Skeletal muscle satellite cell (primary cell): ENCODE data around the gene NEK10. TPM values are rescaled to one million over a fixed set of nuclear protein-coding genes. Genes with fewer than 3 reads are reported as not detected.
A peak's percentile ranks its signal among the peaks of the same experiment; 100 is the strongest.
"Not testable (repeated sequence)": the region's sequence is repeated elsewhere in the genome, so short reads cannot be mapped to it uniquely, and the experiment has no call there.

Source experiments
- H3K27me3 ChIP-seq: 2 replicates; pipeline ENCODE4 v1.7.0; 2013; ENCODE audit warnings: low read length; ENCODE audit not compliant: control insufficient read depth, insufficient read depth
- H3K36me3 ChIP-seq: 2 replicates; pipeline ENCODE4 v1.7.0; 2013; ENCODE audit warnings: mild to moderate bottlenecking, control low read depth, low read length; ENCODE audit not compliant: insufficient read depth
- H3K4me1 ChIP-seq: 2 replicates; pipeline ENCODE4 v1.7.0; 2013; ENCODE audit warnings: low read length; ENCODE audit not compliant: control insufficient read depth, insufficient read depth
- H3K4me2 ChIP-seq: 2 replicates; pipeline ENCODE4 v1.7.0; 2013; ENCODE audit warnings: mild to moderate bottlenecking, low read length
- H3K4me3 ChIP-seq: 2 replicates; pipeline ENCODE4 v1.7.0; 2013; ENCODE audit warnings: low read length
- H3K9ac ChIP-seq: 2 replicates; pipeline ENCODE4 v1.7.0; 2013; ENCODE audit warnings: mild to moderate bottlenecking, low read depth, low read length, moderate library complexity
- H3K9me3 ChIP-seq: replicated peaks from 2 replicates; pipeline ENCODE4 v1.7.0; 2013; ENCODE audit warnings: mild to moderate bottlenecking, control low read depth, low read length
- total RNA-seq: library from RNA; depleted of rRNA; stranded (reverse); fragments of >200 nt; gene quantifications from 2 replicates; pipeline ENCODE4 v1.2.3, GENCODE V29; 2012; rRNA removed

Gene NEK10, protein sequence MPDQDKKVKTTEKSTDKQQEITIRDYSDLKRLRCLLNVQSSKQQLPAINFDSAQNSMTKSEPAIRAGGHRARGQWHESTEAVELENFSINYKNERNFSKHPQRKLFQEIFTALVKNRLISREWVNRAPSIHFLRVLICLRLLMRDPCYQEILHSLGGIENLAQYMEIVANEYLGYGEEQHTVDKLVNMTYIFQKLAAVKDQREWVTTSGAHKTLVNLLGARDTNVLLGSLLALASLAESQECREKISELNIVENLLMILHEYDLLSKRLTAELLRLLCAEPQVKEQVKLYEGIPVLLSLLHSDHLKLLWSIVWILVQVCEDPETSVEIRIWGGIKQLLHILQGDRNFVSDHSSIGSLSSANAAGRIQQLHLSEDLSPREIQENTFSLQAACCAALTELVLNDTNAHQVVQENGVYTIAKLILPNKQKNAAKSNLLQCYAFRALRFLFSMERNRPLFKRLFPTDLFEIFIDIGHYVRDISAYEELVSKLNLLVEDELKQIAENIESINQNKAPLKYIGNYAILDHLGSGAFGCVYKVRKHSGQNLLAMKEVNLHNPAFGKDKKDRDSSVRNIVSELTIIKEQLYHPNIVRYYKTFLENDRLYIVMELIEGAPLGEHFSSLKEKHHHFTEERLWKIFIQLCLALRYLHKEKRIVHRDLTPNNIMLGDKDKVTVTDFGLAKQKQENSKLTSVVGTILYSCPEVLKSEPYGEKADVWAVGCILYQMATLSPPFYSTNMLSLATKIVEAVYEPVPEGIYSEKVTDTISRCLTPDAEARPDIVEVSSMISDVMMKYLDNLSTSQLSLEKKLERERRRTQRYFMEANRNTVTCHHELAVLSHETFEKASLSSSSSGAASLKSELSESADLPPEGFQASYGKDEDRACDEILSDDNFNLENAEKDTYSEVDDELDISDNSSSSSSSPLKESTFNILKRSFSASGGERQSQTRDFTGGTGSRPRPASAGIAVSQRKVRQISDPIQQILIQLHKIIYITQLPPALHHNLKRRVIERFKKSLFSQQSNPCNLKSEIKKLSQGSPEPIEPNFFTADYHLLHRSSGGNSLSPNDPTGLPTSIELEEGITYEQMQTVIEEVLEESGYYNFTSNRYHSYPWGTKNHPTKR
- total RNA-seq: 18.8 and 20.3 TPM in 2 replicates

DNA sequence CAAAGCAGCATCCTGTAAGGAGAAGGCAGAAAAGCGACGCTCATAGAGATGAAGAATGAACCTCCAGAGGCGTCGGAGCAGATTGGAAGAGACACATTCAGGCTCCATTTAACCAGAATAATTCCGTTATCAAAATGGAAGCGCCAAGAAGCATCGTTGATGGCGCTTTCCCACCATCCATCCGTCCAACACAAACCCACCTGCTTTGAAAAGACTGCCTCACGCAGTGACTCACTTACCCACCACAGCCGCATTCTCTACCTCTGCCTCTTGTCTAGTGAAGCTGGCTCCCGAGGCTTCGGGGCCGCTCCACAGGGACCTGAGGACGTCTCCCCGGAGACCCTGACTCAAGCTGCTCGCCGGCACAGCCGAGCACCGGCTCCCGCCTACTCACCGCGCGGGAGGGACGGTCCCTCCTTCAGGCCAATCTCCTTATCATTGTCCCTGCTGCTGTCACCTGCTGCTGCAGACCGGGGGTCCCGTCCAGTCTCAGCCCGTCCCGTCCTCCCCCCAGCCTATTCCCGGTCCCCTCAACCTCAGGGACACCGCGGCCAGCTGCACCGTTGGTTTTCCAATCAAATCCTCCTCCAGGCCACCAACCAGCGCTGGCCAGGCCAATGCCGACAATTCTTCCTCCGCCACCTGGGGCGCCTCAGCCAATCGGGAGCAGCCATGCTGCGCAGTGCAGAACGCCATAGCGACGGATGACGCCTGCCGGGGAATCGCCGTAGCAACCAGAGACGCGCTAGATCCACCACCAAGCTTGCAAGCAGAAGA is at the start of gene NEK10:
TSS of gene NEK10 (minus strand) at position 553 of the 777 bp plus-strand sequence. CDS start 16,501 bp downstream, outside the sequence.
- Histone ChIP-seq H3K4me1 (no peaks in the 10 kb centered on the region), H3K9ac (no peak within 1 kb of the TSS), H3K9me3 (no peaks in the 10 kb centered on the region), H3K4me2 (peak within 1 kb of the TSS; percentile 68), H3K36me3 (peaks cover 36% of the 10 kb centered on the region), H3K4me3 (peak within 1 kb of the TSS; percentile 58), H3K27me3 (no peaks in the 10 kb centered on the region)

DNA sequence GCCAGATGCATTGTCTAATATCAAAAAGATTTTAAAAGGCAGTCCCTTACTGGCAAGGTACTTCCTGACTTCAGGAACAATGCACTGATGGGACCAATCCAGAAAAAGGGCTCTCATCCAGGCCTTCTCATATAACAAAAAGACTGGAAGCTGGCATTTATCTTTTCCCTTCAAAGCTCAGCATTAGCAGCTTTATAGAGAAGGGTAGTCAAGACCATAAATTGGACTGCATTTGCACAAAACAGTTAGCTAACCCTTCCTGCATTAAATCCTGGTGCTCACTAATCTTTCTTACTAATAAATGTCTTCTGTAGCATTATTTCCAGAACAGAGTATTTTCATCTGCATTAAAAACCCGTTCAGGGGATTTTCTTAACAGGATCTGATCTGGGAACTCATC is 46.0 kb upstream of the NEK10 start:
- Histone ChIP-seq H3K4me3 (no peak overlapping the region), H3K27me3 (no peaks in the 10 kb centered on the region), H3K36me3 (peaks cover 68% of the 10 kb centered on the region), H3K9ac (no peak overlapping the region), H3K4me1 (no peaks in the 10 kb centered on the region), H3K4me2 (no peak overlapping the region), H3K9me3 (no peaks in the 10 kb centered on the region)

DNA sequence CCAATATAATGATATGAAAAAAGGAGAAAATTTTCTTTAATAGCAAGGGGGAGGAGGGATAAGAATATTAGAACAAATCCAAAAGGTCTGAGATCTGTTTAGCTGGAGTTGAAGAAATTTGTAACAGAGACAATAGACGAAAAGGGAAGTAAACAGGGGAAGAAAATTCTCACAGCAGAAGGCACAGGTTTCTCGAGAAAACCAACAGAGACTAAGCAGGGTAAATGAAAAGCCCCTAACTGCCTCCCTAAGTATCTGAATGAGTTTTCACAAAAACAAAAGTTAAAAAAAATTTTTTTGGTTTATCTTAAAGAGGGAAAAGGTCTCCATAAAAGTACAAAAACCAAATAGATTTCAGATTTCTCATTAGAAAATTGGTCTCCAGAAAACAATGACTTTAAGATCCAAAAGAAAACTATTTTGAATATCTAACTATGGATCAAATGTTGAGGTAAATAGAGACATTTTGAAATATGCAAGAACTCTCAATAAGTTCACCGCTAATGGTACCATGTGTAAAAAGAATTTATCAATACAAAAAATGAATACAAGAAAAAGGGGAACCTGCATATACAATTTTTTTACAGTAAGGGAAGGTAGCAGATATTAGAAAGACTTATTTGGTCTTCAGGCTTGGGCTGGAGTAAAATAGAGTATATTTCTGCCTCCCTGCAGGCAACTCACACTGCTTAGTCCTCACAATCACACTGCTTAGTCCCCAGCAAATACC is 23.9 kb upstream of the NEK10 start:
- Histone ChIP-seq H3K4me1 (no peaks in the 10 kb centered on the region), H3K27me3 (no peaks in the 10 kb centered on the region), H3K9ac (no peak overlapping the region), H3K4me2 (no peak overlapping the region), H3K4me3 (no peak overlapping the region), H3K9me3 (no peaks in the 10 kb centered on the region), H3K36me3 (peaks cover 80% of the 10 kb centered on the region)

DNA sequence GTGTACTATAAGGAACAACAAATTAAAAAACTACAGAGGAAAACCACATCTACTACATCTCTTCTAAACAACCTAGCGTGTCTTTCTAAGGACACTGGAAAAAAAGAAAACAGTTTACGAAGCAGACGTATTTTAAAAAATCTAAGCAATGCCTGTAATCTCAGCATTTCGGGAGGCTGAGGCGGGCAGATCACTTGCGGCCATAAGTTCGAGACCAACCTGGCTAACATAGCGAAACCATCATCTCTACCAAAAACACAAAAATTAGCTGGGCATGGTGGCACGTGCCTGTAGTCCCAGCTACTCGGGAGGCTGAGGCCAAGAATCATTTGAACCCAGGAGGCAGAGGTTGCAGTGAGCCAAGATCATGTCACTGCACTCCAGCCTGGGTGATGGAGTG is 23.2 kb upstream of the NEK10 start:
- H3K4me1 ChIP-seq, H3K9me3 ChIP-seq, H3K4me2 ChIP-seq, H3K4me3 ChIP-seq, H3K9ac ChIP-seq, H3K27me3 ChIP-seq: not testable (repeated sequence)
- H3K36me3 ChIP-seq: peaks cover 80% of the 10 kb centered on the region

DNA sequence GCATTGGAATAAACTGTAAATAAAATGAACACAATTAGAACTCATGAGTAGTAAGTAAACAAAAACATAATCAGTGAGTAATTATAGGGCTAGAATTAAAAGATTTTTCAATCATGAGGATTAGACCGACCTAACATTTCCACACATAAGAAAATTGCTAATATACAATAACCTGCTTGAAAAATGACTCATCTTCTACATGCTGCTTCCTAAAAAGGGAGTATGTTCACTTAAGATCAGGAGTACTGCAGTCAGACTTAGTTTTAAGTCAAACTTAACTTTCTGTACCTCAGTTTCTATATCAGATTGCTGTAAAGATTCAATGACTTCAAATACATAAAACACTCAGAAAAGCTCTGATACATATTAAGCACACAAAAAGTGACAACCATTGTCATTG is 22.6 kb upstream of the NEK10 start:
- no peak overlapping the region for H3K9ac ChIP-seq
- no peaks in the 10 kb centered on the region for H3K4me1 ChIP-seq
- no peaks in the 10 kb centered on the region for H3K27me3 ChIP-seq
- H3K36me3 ChIP-seq: peaks cover 81% of the 10 kb centered on the region
- H3K4me2 ChIP-seq: no peak overlapping the region
- H3K4me3 ChIP-seq: no peak overlapping the region
- H3K9me3 ChIP-seq: no peaks in the 10 kb centered on the region

DNA sequence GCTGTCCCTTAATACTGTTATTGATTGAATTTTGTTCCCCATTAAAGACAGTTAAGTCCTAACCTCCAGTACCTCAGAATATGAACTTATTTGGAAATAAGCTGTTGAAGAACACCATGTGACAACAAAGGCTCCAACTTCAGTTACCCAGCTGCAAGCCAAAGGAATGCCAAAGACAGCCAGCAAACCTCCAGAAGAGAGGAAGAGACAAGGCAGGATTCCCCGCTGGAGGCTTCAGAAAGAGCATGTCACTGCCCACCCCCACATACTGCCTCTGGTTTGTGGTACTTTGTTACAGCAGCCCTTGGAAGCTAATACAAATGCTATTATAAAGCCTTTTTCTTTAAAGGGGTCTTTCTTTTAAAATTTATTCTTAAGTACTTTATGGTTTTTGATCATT is 18.4 kb upstream of the NEK10 start:
- peaks cover 81% of the 10 kb centered on the region for H3K36me3 ChIP-seq
- no peaks in the 10 kb centered on the region for H3K9me3 ChIP-seq
- H3K9ac ChIP-seq: no peak overlapping the region
- no peak overlapping the region for H3K4me2 ChIP-seq
- H3K27me3 ChIP-seq: no peaks in the 10 kb centered on the region
- H3K4me1 ChIP-seq: no peaks in the 10 kb centered on the region
- no peak overlapping the region for H3K4me3 ChIP-seq

DNA sequence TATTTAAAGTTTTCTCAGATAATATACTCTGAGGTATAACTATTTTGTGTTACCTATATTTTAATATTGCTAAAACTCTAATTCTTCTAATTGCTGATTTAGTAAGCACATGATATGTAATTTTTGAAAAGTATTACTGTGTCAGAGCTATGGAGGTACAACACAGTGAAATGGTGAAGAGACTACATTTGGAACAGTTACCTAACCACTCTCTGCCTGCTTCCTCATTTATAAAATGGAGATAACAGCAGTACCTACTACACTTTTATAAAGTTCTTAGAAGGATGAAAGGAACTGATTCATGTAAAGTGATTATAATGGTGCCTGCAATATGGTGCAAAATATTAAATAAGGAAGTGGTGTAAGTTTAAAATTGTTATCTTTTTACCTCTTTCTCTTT is 16.3 kb upstream of the NEK10 start:
- Histone ChIP-seq H3K9me3 (no peaks in the 10 kb centered on the region), H3K4me1 (no peaks in the 10 kb centered on the region), H3K27me3 (no peaks in the 10 kb centered on the region), H3K4me2 (no peak overlapping the region), H3K36me3 (peaks cover 84% of the 10 kb centered on the region), H3K9ac (no peak overlapping the region), H3K4me3 (no peak overlapping the region)

DNA sequence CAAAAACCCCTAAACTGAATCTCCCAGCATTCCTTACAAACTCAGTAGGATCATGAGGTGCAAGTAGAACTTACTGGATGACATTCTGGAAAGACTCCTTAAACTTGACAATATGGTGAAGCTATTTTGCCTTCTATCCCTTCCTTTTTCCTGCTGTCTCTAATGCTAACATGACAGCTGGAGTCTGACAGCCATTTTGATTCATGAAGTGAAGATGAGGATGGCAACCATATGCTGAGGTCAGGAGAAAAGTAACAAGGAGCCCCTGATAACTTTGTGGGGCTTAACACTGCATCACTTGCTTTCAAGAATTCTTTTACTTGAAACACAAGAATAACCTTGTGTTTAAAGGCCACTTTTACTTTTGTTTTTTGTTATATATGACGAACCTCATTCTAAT is 15.0 kb upstream of the NEK10 start:
- Histone ChIP-seq H3K4me1 (no peaks in the 10 kb centered on the region), H3K4me3 (no peak overlapping the region), H3K9ac (no peak overlapping the region), H3K4me2 (no peak overlapping the region), H3K9me3 (no peaks in the 10 kb centered on the region), H3K27me3 (no peaks in the 10 kb centered on the region), H3K36me3 (peaks cover 83% of the 10 kb centered on the region)

DNA sequence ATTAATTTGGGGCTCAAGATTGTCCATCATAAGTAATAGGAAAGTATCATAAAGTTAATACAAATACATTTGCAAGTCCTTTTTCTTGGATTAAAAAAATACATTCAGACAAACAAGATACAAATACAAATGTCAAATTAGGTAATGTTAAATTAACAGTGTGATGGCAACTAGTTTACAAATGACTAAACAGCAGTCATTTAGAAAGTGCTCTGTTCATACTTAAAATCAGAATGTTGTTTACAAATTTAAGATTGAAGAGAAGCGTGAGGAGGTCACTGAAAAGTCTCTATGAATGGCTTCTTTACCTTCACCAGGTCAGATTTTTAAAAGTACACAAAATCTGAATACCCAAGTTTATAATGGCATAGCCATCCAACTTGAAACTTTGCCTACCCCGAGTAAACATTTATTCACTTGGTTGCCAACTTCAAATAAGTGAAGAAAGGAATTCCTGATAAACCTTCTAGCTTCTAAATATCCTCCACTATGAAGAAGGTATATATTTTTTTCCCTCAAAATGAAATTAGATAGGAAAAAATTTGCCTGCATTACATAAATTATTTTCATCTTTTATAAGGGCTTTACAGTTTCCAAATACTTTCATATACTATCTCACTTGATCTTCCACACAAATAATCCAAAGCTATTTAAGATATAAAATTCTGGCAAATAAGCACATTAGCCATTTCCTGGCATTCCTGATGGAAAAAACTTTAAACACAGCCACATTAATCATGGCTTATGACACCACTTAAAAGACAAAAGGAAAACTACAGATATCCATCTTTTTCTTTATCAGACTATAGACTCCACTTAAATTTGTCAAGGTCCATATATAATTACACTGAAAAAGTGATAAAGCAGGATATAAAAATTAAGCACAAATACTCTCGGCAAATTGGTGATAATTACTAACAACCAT is 11.5 kb upstream of the NEK10 start:
- Histone ChIP-seq H3K4me2 (no peak overlapping the region), H3K4me3 (no peak overlapping the region), H3K27me3 (no peaks in the 10 kb centered on the region), H3K9me3 (no peaks in the 10 kb centered on the region), H3K36me3 (peaks cover 81% of the 10 kb centered on the region), H3K9ac (no peak overlapping the region), H3K4me1 (no peaks in the 10 kb centered on the region)

DNA sequence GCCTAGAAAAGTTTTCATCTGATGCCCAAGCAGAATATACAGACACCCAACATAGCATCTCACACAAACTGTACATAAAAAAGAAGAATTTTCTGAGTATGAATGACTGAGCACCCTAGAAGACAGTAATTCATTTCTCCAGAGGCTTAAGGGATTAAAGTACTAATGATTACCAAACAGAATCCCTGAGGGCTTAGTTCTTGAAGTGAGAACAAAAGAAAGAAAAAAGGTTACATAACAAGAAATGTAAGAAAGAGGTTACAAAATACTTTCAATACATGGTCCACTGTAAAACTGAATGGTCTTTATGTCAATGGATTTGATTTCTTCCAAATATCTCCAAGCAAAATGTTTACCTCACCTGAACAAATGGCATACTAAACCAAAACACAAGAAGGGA is 9.1 kb upstream of the NEK10 start:
- H3K27me3 ChIP-seq: no peaks in the 10 kb centered on the region
- peaks cover 67% of the 10 kb centered on the region for H3K36me3 ChIP-seq
- H3K4me2 ChIP-seq: no peak overlapping the region
- H3K9me3 ChIP-seq: no peaks in the 10 kb centered on the region
- no peak overlapping the region for H3K9ac ChIP-seq
- H3K4me3 ChIP-seq: no peak overlapping the region
- H3K4me1 ChIP-seq: no peaks in the 10 kb centered on the region
